OCI-LY7 (cell line): Measurements from ENCODE around the gene EXTL1. TPM values are rescaled to one million over a fixed set of nuclear protein-coding genes. Genes with fewer than 3 reads are reported as not detected.

Experiments
- BruUV-seq: library from RNA; stranded (reverse); fragments of 400-500 nt; replicated peaks from 2 replicates; lab custom pipeline; 2021; lab: Mats Ljungman, UMichigan
- CTCF ChIA-PET: fragments of 300-600 bp; sonication (Branson Sonifier 250); formaldehyde crosslinking; loops from one replicate; lab custom pipeline; 2022; ENCODE audit warnings: antibody characterized with exemption; ENCODE audit not compliant: unreplicated experiment; lab: Charles Lee
- POLR2A ChIA-PET: fragments of 300-600 bp; sonication (Branson Sonifier 250); formaldehyde crosslinking; loops from one replicate; lab custom pipeline; 2022; ENCODE audit warnings: antibody characterized with exemption; lab: Charles Lee
- DNase-seq: peaks from one replicate; pipeline ENCODE4 v3.0.0-alpha.2; 2015; ENCODE audit warnings: low spot score
- H2AFZ ChIP-seq: fragments of 200-600 bp; sonication (generic), shearing (Covaris generic); 2 replicates; pipeline ENCODE4 v1.6.1; 2014; ENCODE audit warnings: mild to moderate bottlenecking, antibody characterized with exemption, low read length, moderate library complexity
- H3K27ac ChIP-seq: fragments of 200-600 bp; sonication (generic); 2 replicates; pipeline ENCODE4 v1.5.1; 2014; ENCODE audit warnings: mixed run types, low read depth, mild to moderate bottlenecking, moderate library complexity, low read length, inconsistent platforms; ENCODE audit not compliant: poor library complexity, severe bottlenecking
- H3K36me3 ChIP-seq: fragments of 200-600 bp; sonication (generic); 2 replicates; pipeline ENCODE4 v1.6.1; 2014; ENCODE audit warnings: mild to moderate bottlenecking, antibody characterized with exemption, low read length, moderate library complexity, mixed read lengths; ENCODE audit not compliant: insufficient read depth
- H3K4me1 ChIP-seq: fragments of 200-600 bp; sonication (generic); 2 replicates; pipeline ENCODE4 v1.5.1; 2014; ENCODE audit warnings: mild to moderate bottlenecking, low read length; ENCODE audit not compliant: insufficient read depth, poor library complexity, severe bottlenecking
- H3K4me2 ChIP-seq: fragments of 200-600 bp; sonication (generic); 2 replicates; pipeline ENCODE4 v1.6.1; 2014; ENCODE audit warnings: mild to moderate bottlenecking, low read length
- H3K4me3 ChIP-seq: fragments of 200-600 bp; sonication (generic); 2 replicates; pipeline ENCODE4 v1.5.1; 2014; ENCODE audit warnings: mild to moderate bottlenecking, low read depth, low read length; ENCODE audit not compliant: poor library complexity, severe bottlenecking
- H3K79me2 ChIP-seq: fragments of 200-600 bp; sonication (generic); 2 replicates; pipeline ENCODE4 v1.6.1; 2016; ENCODE audit warnings: low read depth, mild to moderate bottlenecking, low read length, moderate library complexity, mixed read lengths; ENCODE audit not compliant: insufficient read depth
- H3K9me2 ChIP-seq: fragments of 200-600 bp; sonication (generic); 2 replicates; pipeline ENCODE4 v1.6.1; 2016; ENCODE audit warnings: mild to moderate bottlenecking, low read length, mixed read lengths; ENCODE audit not compliant: insufficient read depth
- H3K9me3 ChIP-seq: fragments of 200-600 bp; sonication (generic); 2 replicates; pipeline ENCODE4 v1.6.1; 2014; ENCODE audit warnings: mild to moderate bottlenecking, mixed run types, low read length, mixed read lengths
- H4K20me1 ChIP-seq: fragments of 200-600 bp; sonication (generic); 2 replicates; pipeline ENCODE4 v1.6.1; 2014; ENCODE audit warnings: mild to moderate bottlenecking, antibody characterized with exemption, low read length, moderate library complexity, mixed read lengths; ENCODE audit not compliant: insufficient read depth
- EZH2phosphoT487 ChIP-seq: fragments of 200-600 bp; sonication (generic); IDR thresholded peaks from 2 replicates; pipeline ENCODE4 v1.6.1; 2018; ENCODE audit warnings: low read depth, borderline replicate concordance, mild to moderate bottlenecking, mixed run types, antibody characterized with exemption, low read length, moderate library complexity, mixed read lengths
- intact Hi-C: fragments of 100-400 bp; cut with micrococcal nuclease; formaldehyde crosslinking; loops from one replicate; pipeline ENCODE4 v1.10.0; 2022; ENCODE audit not compliant: unreplicated experiment
- total RNA-seq, 2 experiments: library from RNA; depleted of rRNA in 1 of 2; stranded (reverse); fragments of >200 nt in 1 of 2; shearing (Covaris generic) in 1 of 2; gene quantifications; 2 replicates each; pipeline ENCODE4 v1.2.3, GENCODE V29; 2014 to 2022
- TF ChIP-seq, protein P1 (sequence below): fragments of 200-600 bp; sonication (generic); conservative IDR thresholded peaks from 2 replicates; pipeline ENCODE4 v1.5.1; 2014; ENCODE audit warnings: mild to moderate bottlenecking, antibody characterized with exemption, low read length, moderate library complexity, mixed read lengths

EXTL1 gene
- total RNA-seq, 2 experiments from 2014 or later: 0.67 TPM; not detected in 1

DNA sequence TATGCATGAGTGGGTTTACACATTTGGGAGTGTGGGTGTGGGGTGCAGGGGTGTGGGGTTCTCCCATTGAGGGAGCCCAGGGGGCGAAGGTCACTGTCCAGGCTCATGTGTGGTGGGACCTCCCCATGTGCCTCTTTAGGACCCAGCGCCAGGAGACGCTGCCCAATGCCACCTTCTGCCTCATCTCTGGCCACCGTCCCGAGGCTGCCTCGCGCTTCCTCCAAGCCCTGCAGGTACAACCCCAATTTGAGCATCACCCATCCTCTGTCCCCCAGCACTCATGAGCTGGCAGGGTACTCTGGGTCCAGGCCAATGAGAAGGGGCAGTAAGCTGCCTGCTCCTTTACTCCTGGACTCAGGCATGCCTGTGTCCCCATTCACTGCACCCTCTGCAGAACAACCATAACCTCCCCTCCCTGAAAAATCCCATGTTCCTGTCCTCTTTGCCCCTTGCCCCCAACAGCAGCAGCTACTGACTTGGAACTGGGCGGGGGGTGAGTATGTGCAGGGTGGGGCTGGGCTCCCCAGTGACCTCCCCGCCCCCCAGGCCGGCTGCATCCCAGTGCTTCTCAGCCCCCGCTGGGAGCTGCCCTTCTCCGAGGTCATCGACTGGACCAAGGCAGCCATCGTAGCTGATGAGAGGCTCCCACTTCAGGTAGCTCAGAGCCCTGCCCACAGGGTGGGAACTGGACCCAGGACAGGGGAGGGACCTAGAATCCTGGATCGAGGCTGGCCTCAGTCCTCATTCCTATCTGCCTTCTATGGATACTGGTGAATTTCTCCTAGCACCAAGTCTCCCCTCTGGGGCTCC, 7.7 kb downstream of the EXTL1 start:
- Histone ChIP-seq H3K9me2 (no peaks in the 10 kb centered on the region), H4K20me1 (no peaks in the 10 kb centered on the region), H3K36me3 (no peaks in the 10 kb centered on the region), H3K4me1 (no peaks in the 10 kb centered on the region), H3K9me3 (no peaks in the 10 kb centered on the region), H3K4me3 (no peak overlapping the region), H3K4me2 (no peak overlapping the region), H3K27ac (no peak overlapping the region), H3K79me2 (no peaks in the 10 kb centered on the region), H2AFZ (no peak overlapping the region)
- no peak for TF ChIP-seq EZH2phosphoT487
- TF ChIP-seq, protein P1, sequence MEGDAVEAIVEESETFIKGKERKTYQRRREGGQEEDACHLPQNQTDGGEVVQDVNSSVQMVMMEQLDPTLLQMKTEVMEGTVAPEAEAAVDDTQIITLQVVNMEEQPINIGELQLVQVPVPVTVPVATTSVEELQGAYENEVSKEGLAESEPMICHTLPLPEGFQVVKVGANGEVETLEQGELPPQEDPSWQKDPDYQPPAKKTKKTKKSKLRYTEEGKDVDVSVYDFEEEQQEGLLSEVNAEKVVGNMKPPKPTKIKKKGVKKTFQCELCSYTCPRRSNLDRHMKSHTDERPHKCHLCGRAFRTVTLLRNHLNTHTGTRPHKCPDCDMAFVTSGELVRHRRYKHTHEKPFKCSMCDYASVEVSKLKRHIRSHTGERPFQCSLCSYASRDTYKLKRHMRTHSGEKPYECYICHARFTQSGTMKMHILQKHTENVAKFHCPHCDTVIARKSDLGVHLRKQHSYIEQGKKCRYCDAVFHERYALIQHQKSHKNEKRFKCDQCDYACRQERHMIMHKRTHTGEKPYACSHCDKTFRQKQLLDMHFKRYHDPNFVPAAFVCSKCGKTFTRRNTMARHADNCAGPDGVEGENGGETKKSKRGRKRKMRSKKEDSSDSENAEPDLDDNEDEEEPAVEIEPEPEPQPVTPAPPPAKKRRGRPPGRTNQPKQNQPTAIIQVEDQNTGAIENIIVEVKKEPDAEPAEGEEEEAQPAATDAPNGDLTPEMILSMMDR: no peak
- intact Hi-C loops: no loop called here
- CTCF ChIA-PET: no interaction called here
- POLR2A ChIA-PET: interaction anchor here (0.7 to 1.2 kb wide), 3 partner anchors 27 to 205 kb away, joined by 3 to 4 read pairs (median 3); partner anchors contain the start of gene CEP85
- no peak for DNase-seq
- BruUV-seq: no TSS peak

DNA sequence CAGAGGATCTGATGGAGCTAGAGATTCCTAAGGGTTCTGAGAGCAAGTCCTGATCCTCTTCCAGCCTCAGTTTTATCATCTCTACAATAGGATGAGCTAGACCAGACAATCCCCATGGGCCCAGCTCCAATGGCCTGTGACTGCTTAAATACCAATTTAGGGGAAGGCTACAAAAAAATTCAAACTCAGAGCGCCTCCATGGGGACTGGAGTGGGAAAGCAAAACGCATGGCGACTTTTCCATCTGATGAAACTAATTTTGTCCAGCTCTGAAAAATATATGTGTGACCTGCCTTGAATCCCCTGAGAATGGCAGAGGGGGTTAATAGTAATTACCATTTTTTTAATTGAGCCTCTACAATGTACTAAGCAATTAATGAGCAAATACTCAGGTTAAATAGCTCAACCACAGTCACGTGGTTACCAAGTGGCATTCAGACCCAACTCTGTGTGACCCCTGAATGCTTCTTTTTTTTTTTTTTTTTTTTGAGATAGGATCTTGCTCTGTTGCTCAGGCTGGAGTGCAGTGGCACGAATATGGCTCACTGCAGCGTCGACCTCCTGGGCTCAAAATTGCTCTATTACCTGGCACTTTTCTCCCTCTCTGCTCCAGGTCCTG, 8.4 kb downstream of the EXTL1 start:
- TF ChIP-seq, protein P1: peak; percentile 51
- no peak for TF ChIP-seq EZH2phosphoT487
- Histone ChIP-seq H2AFZ (no peak overlapping the region), H4K20me1 (no peaks in the 10 kb centered on the region), H3K36me3 (no peaks in the 10 kb centered on the region), H3K27ac (no peak overlapping the region), H3K4me2 (no peak overlapping the region), H3K4me3 (no peak overlapping the region), H3K9me3 (no peaks in the 10 kb centered on the region), H3K9me2 (no peaks in the 10 kb centered on the region), H3K4me1 (peaks cover 6% of the 10 kb centered on the region), H3K79me2 (no peaks in the 10 kb centered on the region)
- BruUV-seq: no TSS peak
- CTCF ChIA-PET: no interaction called here
- intact Hi-C loops: no loop called here
- DNase-seq: no peak
- POLR2A ChIA-PET: interaction anchor here (0.7 to 1.2 kb wide), 3 partner anchors 28 to 204 kb away, joined by 3 to 4 read pairs (median 3); partner anchors contain the start of gene CEP85

DNA sequence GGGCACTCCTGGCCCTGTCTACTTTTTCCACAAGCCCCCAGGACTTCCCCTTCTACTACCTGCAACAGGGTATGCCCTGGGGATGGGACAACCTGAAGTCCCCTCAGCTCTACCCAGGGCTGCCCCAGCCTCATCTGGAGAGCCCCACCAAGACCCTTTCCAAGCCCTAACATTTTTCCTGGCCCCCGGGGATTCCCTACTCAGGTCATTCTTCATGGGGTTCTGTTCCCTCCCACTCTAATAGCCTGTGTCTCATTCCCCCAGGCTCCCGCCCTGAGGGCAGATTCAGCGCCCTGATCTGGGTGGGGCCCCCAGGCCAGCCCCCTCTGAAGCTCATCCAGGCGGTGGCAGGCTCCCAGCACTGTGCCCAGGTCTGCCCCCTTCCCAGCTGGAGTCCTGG, 9.6 kb downstream of the EXTL1 start:
- POLR2A ChIA-PET: no interaction called here

More for the DNA sequence above, 9.6 kb downstream of the EXTL1 start:
- Histone ChIP-seq H3K79me2 (no peaks in the 10 kb centered on the region), H3K4me1 (peaks cover 7% of the 10 kb centered on the region), H2AFZ (no peak overlapping the region), H3K9me2 (no peaks in the 10 kb centered on the region), H3K9me3 (no peaks in the 10 kb centered on the region), H4K20me1 (no peaks in the 10 kb centered on the region), H3K4me2 (no peak overlapping the region), H3K27ac (no peak overlapping the region), H3K36me3 (no peaks in the 10 kb centered on the region), H3K4me3 (no peak overlapping the region)
- intact Hi-C loops: no loop called here
- no TSS peak for BruUV-seq
- TF ChIP-seq EZH2phosphoT487: no peak
- TF ChIP-seq, protein P1: no peak
- DNase-seq: no peak
- CTCF ChIA-PET: no interaction called here
